Measurements from ENCODE around the gene UGGT1. TPM values are rescaled to one million over a fixed set of nuclear protein-coding genes. Genes with fewer than 3 reads are reported as not detected.

Gene UGGT1
- total RNA-seq, 1 experiment from 2014 or later = 51.8 TPM

DNA sequence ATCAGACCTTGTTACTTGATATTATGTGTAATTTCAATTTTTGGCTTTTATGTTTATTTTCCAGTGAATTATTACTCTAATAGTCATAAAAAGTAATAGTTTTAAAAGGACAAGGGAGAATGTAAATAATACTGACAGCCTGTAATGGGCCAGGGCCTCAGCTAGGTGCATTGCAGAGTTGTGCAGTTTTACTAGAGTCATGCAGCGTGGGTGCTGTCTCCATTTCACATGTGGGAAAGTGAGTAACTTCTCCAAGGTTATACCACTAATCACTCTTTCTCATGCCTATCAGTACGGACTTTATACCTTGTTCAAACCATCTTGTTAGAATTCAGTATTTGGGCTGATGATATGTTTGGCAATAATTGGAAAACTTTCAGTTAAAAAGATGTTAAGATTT is 73.3 kb downstream of the UGGT1 start:
- H2AFZ ChIP-seq (ENCODE audit: low read depth, low read length, poor library complexity, severe bottlenecking) = no peak overlapping the region
- no peaks in the 10 kb centered on the region for H3K9me3 ChIP-seq (ENCODE audit: control insufficient read depth in 1 of 2, insufficient read depth in 1 of 2, low read depth in 1 of 2, low read length in 2 of 2)
- H3K79me2 ChIP-seq (ENCODE audit: insufficient read depth, low read length) = no peaks in the 10 kb centered on the region
- H3K4me1 ChIP-seq (ENCODE audit: control insufficient read depth in 1 of 2, insufficient read depth in 2 of 2, low read length in 2 of 2) = no peaks in the 10 kb centered on the region
- no peaks in the 10 kb centered on the region for H4K20me1 ChIP-seq (ENCODE audit: insufficient read depth)
- no peak overlapping the region for H3K4me2 ChIP-seq (ENCODE audit: low read length)
- POLR2A ChIA-PET = no interaction called here
- BruUV-seq (replicated peaks) = no TSS peak
- CTCF ChIA-PET = no interaction called here
- no peaks in the 10 kb centered on the region for H3K9me2 ChIP-seq (ENCODE audit: insufficient read depth)
- ATAC-seq = no peak
- DNase-seq (ENCODE audit: low read depth, low spot score) = no peak
- H3K9ac ChIP-seq (ENCODE audit: low read length) = no peak overlapping the region
- H3K27ac ChIP-seq (ENCODE audit: low read depth, low read length) = no peak overlapping the region
- H3K36me3 ChIP-seq (ENCODE audit: control insufficient read depth in 1 of 2, insufficient read depth in 2 of 2, low read length in 2 of 2) = peaks cover 12 to 39% of the 10 kb centered on the region in 2 experiments
- RAD21 ChIA-PET (ENCODE audit: low non-redundant PET in 1 of 2, low total read pairs in 2 of 2, uncharacterized antibody in 2 of 2, unreplicated experiment in 2 of 2) = no interaction called here
- H3K4me3 ChIP-seq (replicated peaks in 1 of 2; ENCODE audit: low read depth in 1 of 2, low read length in 2 of 2) = no peak overlapping the region
- H3K27me3 ChIP-seq (ENCODE audit: insufficient read depth, low read length) = no peaks in the 10 kb centered on the region
- intact Hi-C loops (cut with micrococcal nuclease) = no loop called here
- TF ChIP-seq, protein P1, sequence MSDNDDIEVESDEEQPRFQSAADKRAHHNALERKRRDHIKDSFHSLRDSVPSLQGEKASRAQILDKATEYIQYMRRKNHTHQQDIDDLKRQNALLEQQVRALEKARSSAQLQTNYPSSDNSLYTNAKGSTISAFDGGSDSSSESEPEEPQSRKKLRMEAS (IDR thresholded peaks at IDR 0.05) = no peak
- TF ChIP-seq CBX3 (IDR thresholded peaks at IDR 0.05; ENCODE audit: low read depth) (no peak), POLR2A (IDR thresholded peaks at IDR 0.05; ENCODE audit: borderline replicate concordance, extremely low read depth, insufficient read depth, insufficient read length) (no peak), EGR1 (IDR thresholded peaks at IDR 0.05; ENCODE audit: low read depth) (no peak), FOSL1 (IDR thresholded peaks at IDR 0.05; ENCODE audit: low read depth) (no peak), ZNF274 (IDR thresholded peaks at IDR 0.05; ENCODE audit: low read depth, low read length) (no peak), CEBPB (IDR thresholded peaks at IDR 0.05; ENCODE audit: low read depth) (no peak), SIN3A (IDR thresholded peaks at IDR 0.05; ENCODE audit: low read depth) (no peak), ZFX (IDR thresholded peaks at IDR 0.05) (no peak), SRF (IDR thresholded peaks at IDR 0.05; ENCODE audit: low read depth) (no peak), YY1 (IDR thresholded peaks at IDR 0.05; ENCODE audit: extremely low read depth, insufficient replicate concordance, low read depth, low read length) (no peak), SP1 (IDR thresholded peaks at IDR 0.05; ENCODE audit: low read depth) (no peak), EZH2 (IDR thresholded peaks at IDR 0.05) (no peak), ELF1 (IDR thresholded peaks at IDR 0.05; ENCODE audit: borderline replicate concordance, low read depth) (no peak), EZH2phosphoT487 (IDR thresholded peaks at IDR 0.05; ENCODE audit: borderline replicate concordance) (no peak), POLR2AphosphoS5 (IDR thresholded peaks at IDR 0.05; ENCODE audit: low read depth, low read length) (no peak)
- TF ChIP-seq, protein P2, sequence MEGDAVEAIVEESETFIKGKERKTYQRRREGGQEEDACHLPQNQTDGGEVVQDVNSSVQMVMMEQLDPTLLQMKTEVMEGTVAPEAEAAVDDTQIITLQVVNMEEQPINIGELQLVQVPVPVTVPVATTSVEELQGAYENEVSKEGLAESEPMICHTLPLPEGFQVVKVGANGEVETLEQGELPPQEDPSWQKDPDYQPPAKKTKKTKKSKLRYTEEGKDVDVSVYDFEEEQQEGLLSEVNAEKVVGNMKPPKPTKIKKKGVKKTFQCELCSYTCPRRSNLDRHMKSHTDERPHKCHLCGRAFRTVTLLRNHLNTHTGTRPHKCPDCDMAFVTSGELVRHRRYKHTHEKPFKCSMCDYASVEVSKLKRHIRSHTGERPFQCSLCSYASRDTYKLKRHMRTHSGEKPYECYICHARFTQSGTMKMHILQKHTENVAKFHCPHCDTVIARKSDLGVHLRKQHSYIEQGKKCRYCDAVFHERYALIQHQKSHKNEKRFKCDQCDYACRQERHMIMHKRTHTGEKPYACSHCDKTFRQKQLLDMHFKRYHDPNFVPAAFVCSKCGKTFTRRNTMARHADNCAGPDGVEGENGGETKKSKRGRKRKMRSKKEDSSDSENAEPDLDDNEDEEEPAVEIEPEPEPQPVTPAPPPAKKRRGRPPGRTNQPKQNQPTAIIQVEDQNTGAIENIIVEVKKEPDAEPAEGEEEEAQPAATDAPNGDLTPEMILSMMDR (IDR thresholded peaks at IDR 0.05 in 2 of 3, conservative IDR thresholded peaks at IDR 0.05 in 1 of 3; ENCODE audit: borderline replicate concordance in 1 of 3, insufficient read depth in 1 of 3, low read depth in 2 of 3, low read length in 2 of 3) = no peak

Data from HCT116 (cell line).